HG02798 (cell line): ENCODE data around the gene CLDN5.

ENCODE experiments used
- ATAC-seq: cut with Tn5 transposase; IDR thresholded peaks from one replicate; pipeline ENCODE4 v1.9.1; 2021; ENCODE audit warnings: mild to moderate bottlenecking; ENCODE audit not compliant: unreplicated experiment, poor library complexity

Gene CLDN5

DNA sequence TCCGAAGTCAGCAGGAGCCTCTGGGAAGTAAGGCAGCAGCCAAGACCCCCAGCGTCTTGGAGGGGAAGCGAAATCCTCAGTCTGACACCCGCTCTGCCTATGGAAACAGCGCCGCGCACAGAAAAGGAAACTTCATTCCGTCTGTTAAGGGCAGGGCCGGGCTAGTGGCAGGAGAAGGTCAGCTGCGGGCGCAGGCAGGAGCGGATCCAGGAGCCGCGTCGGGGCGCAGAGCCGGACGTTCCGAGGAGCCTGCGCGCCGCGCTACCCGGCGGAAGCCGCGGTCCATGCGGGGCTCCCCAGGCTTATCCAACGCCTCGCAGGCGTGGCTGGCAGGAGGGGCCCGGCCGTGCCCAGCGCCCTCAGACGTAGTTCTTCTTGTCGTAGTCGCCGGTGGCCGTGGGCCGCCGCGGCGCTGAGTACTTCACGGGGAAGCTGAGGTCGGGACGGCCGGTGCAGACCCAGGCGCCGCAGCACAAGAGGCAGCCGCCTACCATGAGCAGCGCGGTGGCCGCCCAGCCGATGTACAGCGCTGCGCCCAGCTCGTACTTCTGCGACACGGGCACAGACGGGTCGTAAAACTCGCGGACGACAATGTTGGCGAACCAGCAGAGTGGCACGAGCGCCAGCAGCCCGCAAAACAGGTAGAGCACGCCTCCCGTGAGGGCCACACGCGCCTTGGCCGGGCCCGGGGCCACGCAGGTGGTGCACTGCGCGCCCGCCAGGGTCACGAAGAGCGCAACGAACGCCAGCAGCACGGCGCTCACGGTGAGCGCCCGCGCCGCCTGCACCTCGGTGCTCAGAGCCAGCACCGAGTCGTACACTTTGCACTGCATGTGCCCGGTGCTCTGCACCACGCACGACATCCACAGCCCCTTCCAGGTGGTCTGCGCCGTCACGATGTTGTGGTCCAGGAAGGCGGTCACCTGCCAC, 705 bp downstream of the CLDN5 start:
- no peak for ATAC-seq

DNA sequence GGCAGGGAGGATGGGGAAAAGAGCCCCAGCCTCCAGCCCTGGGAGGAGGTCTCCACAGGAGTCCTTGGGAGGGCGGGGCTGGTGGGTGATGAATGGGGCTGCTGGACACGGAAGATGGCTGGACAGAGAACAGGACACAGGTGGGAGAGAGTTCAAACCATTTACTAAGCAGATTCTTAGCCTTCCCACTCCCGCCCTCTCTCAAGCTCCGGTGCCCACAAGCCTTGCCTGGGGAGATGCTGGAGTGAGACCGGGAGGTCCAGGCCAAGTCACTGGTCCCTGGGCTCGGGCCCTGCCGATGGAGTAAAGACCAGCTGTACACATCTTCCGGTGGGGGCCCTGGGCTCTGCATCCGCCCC, 1.4 kb downstream of the CLDN5 start:
- no peak for ATAC-seq

DNA sequence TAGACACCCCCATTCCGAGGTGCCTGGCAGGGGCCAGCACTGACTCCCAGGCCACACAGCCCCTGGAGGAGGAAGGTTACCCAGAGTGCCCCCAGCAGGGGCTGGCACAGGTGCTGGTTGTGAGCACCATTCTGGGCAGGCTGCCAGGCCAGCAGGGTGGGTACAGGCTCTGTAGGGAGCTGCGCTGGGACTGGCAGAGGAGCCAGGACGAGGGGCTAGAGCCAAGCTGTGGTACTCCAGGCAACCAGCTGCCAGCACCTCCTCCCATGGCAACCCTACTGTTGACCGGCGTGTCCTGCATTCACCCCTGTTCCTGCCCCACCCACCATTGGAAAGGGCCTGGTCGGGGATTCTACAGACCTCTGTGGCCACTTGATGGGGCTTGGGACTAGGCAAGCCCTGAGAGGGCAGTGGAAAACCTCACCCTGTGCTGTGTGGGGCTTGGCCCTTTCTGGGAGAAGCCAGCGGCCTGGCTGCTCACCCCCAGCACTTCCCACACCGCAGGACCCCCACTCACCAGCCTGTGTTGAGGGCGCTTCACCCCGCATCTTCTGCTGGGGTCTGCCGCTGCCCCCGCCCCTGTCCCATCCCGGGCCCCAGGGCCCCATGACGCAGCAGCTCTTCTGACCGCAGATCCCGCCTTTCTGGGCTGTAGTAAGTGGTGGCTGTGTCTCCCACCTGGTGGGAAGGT, 1.9 kb downstream of the CLDN5 start:
- ATAC-seq = no peak

DNA sequence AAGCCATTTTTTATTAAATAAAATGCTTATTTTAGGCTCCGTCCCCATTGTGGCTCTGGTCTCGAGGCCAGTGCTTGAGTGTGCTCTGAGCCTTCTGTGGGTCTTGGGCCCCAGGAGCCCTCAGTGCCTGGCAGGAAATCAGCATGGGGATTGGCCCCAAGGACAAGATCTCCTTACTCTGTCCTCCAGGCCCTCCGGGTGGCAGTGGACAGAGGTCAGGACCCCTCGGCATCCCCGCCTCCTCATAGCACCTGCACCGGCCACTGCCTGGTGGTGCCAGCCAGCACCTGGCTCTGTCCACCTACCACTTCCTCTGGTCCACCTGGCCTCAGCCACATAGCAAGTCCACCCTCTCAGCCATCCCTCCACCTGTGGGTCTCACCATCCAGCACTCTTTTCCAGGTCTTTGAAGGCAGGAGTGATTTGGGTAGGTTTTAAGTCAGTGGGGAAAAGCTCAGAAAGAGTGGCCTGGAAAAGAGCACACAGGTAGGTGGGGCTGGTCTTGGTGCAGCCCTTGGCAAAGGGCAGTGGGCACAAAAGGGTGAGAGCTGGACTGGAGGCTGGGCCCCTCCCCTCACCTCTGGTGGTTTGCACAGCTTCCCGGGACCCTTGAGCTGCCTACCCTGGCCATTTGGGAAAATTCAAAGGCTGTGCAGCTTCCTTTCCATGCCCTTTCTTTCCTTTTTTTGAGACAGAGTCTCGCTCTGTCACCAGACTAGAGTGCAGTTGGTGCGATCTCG, 3.5 kb downstream of the CLDN5 start:
- ATAC-seq = no peak

DNA sequence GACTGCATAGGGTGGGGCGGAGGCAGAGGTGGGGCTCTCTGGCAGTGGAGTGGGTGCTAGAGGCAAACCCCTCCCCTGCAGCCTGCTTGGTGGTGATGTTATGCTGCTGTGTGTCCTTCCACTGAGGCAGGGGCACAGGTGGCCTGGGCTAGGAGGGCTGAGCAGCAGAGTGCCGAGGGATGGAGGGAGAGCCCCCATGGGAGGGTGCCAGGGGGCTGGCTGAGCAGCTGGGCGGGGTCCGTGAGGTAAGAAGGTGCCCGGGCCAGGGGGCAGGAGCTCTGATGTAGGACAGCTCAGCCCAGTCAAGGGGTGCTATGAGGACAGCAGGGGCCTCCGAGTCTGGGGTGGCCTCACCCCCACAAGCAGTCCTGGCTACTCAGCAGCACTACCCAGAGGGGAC, 4.2 kb downstream of the CLDN5 start:
- no peak for ATAC-seq

DNA sequence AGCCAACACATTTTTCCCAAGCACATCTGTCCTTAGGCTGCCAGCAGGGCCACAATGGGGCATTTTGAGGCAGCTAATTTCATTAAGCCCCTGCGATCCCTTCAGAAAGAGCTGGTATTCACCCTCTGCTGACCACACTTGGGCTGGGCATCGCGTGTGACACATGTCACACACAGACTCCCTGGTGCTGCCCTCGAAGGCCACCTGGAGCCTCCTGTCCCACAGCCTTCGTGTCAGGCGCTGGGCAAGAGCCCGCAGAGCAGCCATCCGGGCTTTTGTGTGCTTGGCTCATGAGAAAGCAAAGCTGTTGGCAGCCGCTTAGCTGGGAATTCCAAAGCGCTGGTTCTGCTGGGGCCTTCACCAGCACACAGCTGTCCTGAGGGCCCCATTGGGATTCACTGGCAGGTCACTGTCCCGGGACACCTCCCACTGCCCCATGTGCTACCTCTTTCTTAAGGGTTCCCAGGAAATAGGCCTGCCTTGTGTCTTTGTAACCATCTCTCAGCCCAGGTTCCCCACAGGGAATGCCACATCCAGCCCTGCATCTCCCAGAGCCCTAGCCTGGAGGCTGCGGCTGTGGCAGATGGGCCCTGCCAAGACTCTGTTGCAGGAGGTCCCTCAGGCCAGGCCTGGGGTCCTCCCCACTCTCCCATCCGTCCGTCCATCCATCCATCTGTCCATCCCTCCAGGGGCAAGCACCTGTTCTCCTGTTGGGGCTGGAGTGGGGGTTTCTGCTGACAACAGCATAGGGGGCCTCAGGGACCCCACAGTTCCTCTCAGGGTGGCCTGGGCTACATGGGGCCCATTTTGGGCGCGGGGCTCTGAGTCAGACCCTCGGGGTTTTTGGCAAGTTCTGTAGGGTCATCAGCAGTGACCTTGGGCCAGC, 4.9 kb downstream of the CLDN5 start:
- no peak for ATAC-seq

DNA sequence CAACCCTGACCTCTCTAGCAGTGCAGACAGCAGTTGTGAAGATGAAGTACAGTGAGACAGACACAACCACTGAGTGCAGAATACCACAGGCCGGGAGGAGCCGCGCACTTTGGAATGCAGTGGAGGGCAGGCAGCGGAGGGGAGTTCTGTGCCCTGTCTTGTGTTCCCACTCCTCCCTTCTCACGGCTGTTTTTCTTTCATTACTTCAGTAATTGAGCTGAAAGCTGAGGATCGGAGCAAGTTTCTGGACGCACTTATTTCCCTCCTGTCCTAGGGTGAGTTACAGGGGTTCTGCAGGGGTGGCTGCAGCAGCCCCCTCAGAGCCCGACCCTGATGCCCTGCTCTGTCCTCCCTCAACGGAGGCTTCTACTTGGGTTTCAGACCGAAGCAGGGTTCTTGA, 5.6 kb downstream of the CLDN5 start:
- ATAC-seq = no peak

DNA sequence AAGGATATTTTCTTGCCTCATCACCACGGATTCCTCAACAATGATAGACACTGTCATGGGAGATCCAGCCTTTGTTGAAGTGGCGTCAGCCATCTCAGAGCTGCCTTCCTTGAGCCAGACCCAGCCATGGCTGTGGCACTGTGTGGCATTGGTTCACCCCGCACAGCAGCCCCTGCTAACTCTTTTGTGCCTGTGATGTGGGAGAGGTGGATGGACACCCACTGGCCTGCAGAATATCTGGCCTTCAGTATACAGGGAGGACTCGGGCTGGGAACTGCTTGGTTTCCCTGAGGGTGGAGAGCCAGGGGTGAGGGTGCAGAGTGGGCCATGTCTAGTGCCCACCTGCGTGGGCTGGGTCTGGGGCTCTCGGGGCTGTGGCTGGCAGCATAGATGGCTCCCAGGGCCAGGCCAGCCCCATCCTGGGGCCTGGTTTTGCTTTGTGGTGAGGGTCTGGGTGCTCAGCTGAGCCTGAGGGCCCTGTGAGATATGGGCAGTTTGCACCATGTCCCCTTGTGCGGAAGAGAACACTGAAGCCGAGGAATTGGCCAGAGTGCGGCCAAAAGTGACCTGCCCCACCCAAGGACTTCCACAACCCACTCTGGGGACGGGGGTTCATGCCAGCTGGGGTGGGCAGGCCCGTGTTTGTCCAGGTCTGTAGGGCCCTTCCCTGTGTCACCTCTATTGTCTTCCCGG, 6.1 kb downstream of the CLDN5 start:
- ATAC-seq = no peak

DNA sequence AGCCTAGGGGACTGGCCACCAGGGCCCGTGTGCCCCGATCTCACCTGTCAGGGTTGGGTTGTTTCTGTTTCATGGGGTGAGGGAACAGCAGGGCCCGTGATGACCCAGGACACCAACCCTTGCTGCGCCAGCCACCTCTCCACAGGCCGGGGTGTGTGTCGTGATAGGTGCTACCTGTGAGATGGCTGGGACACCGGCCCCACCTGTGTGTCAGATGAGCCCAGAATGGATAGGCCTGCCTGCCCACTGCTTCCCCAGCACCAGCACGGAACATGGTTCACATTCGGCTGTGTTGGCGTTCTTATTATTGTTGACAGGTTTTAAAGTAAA, 7.1 kb downstream of the CLDN5 start:
- ATAC-seq = no peak

DNA sequence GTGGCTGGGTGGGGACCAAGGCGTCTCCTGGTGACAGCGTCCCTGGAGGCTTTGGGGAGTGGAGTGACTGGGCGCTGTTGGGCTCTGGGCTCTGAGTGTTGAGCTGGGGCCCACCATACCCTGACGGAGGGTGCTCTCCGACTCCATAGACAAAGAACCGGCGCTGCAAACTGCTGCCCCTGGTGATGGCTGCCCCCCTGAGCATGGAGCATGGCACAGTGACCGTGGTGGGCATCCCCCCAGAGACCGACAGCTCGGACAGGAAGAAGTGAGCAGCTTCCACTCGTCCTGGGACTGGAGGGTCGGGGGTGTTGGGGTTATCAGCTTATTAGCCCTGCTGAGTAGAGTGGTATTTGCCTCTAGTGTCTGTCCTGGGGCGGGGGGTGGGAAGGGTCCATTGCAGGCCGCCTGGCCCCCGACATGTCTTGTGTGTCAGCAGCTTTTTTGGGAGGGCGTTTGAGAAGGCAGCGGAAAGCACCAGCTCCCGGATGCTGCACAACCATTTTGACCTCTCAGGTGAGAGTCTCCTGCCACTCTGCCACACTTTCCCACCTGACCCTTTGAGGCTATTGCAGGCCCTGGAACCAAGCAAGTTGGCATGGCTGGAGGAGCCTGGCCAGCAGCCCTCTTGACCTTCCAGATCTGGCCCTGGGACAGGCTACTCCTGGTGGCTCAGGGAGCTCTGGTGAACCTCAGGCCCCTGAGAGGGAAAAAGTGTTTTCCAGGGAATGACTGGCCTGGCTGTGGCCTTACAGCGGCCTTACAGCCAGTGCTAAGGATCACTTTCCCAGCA, 7.6 kb downstream of the CLDN5 start:
- no peak for ATAC-seq

DNA sequence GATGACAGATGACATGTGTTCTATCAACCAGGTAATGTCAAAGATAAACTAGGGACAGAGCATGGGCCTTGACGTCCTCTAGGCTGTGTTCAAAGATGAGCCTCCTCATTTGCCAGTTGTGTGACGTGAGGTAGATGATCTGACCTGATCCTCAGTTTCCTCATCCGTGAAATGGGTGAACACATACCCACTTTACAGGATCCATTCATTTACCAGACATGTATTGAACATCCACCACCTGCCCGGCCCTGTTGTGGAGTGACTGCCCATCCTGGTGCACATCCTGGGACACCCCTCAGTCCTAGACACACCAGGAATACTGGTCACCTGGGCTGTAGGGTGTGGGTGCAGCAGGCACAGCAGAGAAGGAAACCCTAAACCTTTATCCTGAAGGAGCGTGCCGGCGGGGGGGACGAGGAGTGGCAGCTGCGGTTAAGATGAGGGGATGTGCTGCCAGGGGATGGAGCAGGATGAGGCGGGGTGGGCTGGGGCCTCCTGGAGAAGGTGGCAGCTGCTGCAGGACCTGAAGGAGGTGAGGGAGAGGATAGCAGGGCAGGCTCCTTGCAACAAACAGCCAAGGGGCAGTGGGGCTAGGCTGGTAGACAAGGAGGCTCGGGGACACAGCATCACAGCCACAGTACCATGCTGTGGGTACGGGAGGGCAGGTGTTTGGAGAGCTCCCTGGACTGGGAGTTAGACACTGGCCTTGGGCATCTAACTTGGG, 8.4 kb downstream of the CLDN5 start:
- no peak for ATAC-seq

DNA sequence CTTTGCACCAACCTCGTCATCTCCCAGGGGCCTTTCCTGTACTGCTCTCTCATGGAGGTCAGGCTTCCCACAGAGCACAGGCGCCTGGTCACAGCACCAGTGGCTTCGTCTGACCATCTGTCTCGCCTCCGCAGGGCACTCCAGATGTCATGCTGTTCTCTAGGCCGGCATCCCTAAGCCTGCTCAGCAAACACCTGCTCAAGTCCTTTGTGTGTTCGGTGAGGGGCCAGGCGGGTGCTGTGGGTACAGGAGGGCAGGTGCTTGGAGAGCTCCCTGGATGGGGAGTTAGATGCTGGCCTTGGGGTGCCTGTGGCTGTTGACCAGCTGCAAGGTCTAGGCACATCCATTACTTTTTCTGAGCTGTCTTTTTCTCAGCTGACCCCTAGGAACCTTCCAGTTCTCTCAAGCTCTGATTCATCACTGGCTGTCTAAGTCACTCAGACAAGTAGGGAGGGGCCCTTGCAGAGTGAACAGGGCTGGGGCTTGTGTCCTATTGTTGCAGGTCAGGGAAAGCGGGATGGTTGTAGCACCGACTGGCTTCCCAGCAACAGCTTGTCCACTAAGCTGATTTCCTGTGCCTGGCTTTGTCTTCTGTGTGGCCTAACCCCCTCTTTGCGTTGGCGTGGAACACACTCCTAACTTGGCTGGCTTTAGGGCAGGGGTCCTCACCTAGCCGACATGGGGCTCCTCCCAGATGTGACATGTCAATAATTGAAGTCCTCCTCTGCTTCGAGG, 9.2 kb downstream of the CLDN5 start:
- no peak for ATAC-seq

DNA sequence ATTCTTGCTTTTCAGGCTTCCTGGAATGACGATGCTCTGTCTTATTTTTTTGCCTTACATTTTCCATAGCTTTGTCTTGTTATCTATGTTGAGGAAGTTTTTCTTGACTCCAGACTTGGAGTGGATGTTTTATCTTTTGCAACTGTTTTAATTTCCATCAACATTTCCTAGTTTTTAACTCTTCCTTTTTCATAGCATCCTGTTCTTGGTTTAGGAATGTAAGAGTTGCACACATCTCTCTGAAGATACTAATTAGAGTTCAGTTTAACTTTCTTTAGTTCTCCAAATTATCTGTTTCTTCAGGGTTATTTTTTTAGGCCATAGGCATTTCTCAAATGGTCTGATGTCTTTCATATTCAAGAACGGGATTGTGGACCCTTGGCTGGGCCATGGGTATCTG, 10.4 kb downstream of the CLDN5 start:
- no peak for ATAC-seq

DNA sequence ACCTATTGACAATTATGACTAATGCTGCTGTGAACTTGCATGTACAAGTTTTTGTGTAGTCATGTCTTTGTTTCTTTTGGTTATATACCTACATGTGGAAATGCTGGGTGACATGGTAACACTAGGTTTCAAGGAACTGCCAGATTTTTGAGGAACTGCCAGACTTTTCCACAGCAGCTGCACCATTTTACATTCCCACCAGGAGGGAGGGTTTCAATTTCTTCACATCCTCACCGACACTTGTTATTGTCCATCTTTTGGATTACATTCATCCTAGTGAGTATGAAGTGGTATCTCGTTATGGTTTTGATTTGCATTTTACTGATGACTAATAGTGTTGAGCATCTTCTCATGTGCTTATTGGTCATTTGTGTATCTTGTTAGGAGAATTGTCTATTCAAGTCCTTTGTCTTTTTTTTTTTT, 13.3 kb downstream of the CLDN5 start:
- ATAC-seq = no peak

DNA sequence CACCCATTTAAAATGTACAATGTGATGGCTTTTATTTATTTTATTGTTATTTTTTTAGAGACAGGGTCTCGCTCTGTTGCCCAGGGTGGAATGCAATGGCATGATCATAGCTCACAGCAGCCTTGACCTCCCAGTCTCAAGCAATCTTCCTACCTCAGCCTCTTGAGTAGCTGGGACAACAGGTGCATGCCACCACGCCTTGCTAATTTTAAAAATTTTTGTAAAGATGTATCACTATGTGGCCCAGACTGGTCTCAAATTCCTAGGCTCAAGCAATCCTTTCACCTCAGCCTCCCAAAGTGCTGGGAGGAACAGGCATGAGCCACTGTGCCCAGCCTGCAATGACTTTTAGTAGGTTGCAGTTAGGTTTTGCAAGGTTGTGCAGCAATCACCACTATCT, 14.3 kb downstream of the CLDN5 start:
- ATAC-seq = no peak

DNA sequence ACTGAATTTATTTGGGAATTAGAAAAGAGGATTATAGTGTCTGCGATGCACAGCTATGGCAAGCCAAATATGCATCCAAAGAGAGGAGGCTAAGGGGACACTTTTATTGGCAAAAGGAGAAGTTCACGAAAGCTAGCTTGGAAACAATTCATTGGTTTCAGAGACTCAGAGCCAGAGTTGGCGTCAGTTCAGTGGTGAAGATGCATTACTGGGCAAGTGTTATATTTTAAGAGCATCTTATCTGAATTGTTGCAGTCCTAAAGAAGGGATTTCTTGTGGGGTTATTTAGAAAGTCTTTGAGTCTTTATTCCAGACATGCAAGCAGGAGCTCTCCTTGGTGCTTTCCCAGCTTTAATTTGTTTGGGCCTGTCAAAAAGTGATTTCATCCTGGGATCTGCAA, 15.0 kb downstream of the CLDN5 start:
- ATAC-seq = no peak

DNA sequence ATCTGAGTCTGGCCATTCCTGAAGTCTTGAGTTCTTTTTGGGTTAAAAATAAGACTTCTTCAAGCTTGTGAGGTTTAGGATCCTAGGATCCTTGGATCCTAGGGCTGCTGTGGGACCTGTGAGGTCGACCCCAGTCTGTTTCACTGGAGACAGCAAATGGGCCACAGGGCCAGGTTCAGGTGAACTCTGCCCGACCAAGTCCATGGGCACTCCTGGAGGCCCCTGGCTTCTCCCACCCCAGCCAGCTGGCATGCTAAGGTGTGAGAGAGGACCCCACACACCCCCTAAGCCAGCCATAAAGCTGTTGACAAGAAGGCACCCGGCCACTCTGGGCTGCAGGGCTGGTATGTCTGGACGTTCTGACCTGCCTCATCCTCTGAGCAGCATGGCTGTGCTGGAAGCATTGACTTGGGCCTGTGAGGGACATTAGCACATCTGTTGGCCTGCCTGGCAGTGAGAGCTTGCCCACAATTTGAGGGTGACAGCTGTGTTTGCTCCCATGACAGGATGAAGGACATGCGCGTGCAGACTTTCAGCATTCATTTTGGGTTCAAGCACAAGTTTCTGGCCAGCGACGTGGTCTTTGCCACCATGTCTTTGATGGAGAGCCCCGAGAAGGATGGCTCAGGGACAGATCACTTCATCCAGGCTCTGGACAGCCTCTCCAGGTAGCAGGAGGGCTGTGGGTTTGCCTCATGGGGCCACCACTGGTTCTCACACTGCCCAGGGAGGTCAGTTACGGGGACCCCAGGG, 16.0 kb downstream of the CLDN5 start:
- ATAC-seq = no peak
